Measurements from ENCODE around the gene HOMEZ.
"Not testable (repeated sequence)": the region's sequence is repeated elsewhere in the genome, so short reads cannot be mapped to it uniquely, and the experiment has no call there.

The HOMEZ gene

DNA sequence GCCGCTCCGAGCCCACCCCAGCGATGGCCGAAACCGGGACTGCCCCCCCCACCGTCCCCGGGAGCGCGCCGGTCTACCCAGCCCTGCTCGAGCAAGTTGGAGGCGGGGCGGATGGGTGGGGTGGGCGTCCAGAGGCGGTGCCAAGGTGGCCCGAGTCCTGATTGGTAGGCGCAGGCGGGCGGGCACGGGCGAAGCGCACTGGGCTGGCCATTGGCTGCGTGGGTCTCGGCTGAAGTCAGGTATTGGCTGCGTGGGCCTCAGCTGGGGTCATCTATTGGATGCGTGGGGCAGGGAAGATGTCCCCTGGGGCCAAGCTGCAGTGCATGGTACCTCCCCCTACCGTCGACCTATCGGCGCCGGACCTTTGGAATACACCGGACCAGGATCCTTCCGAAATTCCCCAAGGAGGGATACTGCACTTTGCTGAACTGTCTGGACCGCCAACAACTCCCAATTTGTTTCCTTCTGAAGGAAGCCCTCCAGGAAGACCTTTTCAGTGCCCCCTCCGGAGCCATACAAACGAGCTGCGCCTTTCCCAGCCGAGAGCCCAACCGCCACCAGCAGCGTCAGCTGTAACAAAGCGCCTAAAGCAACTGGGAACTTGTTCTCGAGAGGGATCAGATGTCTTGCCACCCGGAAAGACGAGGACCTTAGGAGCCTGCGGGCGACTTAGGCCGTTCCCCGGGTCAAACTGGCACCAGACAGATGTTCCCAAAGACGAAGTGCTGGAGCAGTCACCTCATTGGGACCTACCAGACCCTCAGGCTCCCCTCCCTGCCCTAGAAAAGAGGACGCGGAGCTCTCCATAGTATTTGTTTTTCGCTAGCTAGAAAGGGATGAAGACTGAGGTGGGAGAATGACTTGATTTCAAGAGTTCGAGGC lies at the start of gene HOMEZ:
Gene HOMEZ (minus strand): TSS at position 113 of the 882 bp plus-strand sequence. CDS start 180 bp downstream, outside the sequence.
- DNase-seq (ENCODE audit: low spot score): peak; percentile 99

DNA sequence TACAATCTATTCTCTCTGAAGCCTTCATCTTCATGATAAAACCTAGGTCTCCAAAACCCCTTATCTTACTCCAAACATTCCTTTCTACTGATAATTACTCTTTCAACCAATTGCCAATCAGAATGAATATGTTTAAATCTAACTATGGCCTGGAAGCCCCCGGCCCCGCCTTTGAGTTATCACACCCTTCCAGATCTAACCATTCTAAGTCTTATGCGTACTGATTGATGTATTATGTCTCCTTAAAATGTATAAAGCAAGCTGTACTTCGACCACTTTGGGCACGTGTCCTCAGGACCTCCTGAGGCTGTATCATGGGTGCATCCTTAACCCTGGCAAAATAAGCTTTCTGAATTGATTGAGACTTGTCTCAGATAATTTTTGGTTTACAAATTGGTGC lies 49.7 kb upstream of the HOMEZ start:
- DNase-seq (ENCODE audit: low spot score): no peak

- peak; percentile 85 for DNase-seq (ENCODE audit: low spot score)
These were observed 42.2 kb upstream of the HOMEZ start for GRCh38 chr14:23327947-23328744.

- DNase-seq (ENCODE audit: low spot score): no peak
These were observed 40.8 kb upstream of the HOMEZ start for GRCh38 chr14:23326491-23327332.

DNA sequence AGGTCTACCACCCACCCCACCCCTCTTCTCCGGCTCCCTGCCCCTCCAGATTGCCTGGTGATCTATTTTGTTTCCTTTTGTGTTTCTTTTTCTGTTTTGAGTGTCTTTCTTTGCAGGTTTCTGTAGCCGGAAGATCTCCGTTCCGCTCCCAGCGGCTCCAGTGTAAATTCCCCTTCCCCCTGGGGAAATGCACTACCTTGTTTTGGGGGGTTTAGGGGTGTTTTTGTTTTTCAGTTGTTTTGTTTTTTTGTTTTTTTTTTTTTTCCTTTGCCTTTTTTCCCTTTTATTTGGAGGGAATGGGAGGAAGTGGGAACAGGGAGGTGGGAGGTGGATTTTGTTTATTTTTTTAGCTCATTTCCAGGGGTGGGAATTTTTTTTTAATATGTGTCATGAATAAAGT lies 39.8 kb upstream of the HOMEZ start:
- DNase-seq (ENCODE audit: low spot score): not testable (repeated sequence)

GRCh38 chr14:23324993-23325392 lies 39.1 kb upstream of the HOMEZ start:
- DNase-seq (ENCODE audit: low spot score): no peak

DNA sequence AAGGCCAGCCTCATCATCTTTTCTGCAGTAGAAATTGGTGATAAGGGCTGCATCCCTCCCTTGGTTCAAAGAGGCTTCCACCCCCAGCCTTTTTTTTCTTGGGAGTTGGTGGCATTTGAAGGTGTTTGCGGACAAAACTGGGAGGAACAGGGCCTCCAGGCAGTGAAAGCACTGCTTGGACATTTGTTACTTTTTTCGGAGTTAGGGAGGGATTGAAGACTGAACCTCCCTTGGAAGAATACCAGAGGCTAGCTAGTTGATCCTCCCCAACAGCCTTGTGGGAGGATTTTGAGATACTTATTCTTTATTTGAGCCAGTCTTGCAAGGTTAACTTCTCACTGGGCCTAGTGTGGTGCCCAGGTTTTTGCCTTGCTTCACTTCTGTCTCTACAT lies 38.5 kb upstream of the HOMEZ start:
- no peak for DNase-seq (ENCODE audit: low spot score)

DNA sequence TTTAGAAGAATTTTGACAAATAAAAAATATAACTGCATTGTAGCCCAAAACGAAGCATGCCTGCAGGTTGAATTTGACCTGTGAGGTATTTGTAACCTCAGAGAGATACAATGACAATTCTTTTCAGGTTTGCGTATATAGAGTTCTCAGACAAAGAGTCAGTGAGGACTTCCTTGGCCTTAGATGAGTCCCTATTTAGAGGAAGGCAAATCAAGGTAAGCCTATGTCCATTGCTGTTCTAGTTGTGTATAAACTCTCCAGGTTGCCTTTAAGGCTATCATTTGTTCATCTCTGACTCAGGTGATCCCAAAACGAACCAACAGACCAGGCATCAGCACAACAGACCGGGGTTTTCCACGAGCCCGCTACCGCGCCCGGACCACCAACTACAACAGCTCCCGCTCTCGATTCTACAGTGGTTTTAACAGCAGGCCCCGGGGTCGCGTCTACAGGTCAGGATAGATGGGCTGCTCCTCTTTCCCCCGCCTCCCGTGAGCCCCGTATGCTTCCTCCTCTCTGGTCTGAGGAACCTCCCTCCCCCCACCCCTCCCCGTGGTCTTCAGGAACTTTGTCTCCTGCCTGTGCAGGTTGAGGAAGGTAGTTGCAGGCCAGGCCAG lies 38.0 kb upstream of the HOMEZ start:
- DNase-seq (ENCODE audit: low spot score): no peak

GRCh38 chr14:23322568-23323517 lies 36.9 kb upstream of the HOMEZ start:
- DNase-seq (ENCODE audit: low spot score): no peak

GRCh38 chr14:23321572-23322547 lies 35.9 kb upstream of the HOMEZ start:
- DNase-seq (ENCODE audit: low spot score): peak; percentile 58

DNA sequence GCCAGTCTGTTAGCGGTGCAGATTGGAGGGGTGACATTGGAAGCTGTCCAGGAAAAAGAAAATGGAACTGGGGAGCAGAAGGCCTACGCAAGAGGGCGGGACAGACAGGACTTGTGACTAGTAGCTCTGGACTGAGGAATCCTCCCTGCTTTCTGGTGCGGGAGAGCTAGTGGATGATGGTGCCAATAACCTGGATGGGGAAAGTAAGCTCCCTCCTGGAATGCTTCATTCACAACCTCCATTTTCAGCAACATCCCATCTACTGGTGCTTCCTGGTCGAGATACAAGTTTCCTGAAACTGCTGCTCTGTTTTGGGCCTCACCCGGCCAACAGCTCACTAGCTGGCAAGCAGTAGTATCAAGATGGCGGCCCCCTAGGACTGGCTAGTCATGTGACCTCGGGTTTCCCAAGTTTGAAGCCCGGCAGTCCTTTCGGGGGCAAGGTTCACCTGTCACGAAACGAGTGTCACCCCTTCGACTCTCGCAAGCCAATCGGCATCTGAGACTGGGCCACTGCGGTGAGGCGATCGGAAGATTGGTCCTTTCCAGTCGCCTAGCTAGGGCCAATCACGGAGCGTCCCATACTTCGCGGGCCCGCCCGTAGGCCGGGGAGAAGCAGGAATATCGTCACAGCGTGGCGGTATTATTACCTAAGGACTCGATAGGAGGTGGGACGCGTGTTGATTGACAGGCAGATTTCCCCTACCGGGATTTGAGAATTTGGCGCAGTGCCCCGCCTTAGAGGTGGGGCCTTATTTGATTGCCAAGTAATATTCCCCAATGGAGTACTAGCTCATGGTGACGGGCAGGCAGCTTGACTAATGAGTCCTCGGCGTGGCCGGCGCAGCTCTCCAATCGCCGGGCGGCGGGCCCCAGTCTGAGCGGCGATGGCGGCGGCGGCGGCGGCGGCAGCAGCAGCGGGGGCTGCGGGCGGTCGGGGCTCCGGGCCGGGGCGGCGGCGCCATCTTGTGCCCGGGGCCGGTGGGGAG lies 34.9 kb upstream of the HOMEZ start, which contains the start of gene PABPN1:
Gene PABPN1 (plus strand): TSS at position 874 of the 988 bp plus-strand sequence. CDS start 13 bp downstream, at position 887.
- peak; percentile 99 for DNase-seq (ENCODE audit: low spot score)

- DNase-seq (ENCODE audit: low spot score): no peak
These were observed 34.0 kb upstream of the HOMEZ start for GRCh38 chr14:23319746-23320583.

- DNase-seq (ENCODE audit: low spot score): no peak
These were observed 30.4 kb upstream of the HOMEZ start for GRCh38 chr14:23316300-23316699.

DNA sequence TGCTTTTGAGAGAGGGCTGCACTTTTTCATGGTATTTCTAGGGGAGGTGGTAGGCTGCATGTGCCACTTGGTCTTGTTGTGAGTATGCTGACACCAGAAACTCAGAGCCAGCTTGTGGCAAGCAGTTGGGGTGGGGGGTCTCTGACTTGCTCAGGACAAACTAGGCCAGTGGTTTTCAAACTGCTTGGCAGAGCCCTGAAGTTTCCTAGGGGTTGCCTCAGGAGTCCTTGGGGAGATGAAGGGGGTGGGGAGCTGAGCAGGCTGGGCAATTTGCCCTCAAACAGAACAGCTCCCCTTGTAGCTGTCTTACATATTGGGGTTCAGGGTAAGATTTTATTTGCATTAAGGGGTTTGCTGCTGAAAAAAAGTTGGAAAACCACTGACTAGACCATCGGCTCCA lies 24.6 kb upstream of the HOMEZ start:
- DNase-seq (ENCODE audit: low spot score): no peak

- no peak for DNase-seq (ENCODE audit: low spot score)
These were observed 23.0 kb upstream of the HOMEZ start for GRCh38 chr14:23308721-23309445.

Measured in AG08395 (cell line).